Stimulated activated CD4-positive, alpha-beta T cell treated with anti-CD3 and anti-CD28 coated beads, Interleukin-2, amount 100 ng/mL, for 48 hours (primary cell): ENCODE data around the gene ELOVL6.
A peak's percentile ranks its signal among the peaks of the same experiment; 100 is the strongest.
"Not testable (repeated sequence)": the region's sequence is repeated elsewhere in the genome, so short reads cannot be mapped to it uniquely, and the experiment has no call there.

Experiments
- DNase-seq, 2 donors: peaks; one replicate each; pipeline ENCODE4 v3.0.0-alpha.2; 2020

ELOVL6 gene

GRCh38 chr4:110198435-110199416, at the start of gene ELOVL6:
Gene ELOVL6 (minus strand): TSS chr4:110198615. CDS start chr4:110198335, 280 bp downstream.
- peak; percentile 16 to 19 for DNase-seq

- DNase-seq, result no peak
Measured at GRCh38 chr4:110248100-110248499, 49.7 kb upstream of the ELOVL6 start.

GRCh38 chr4:110247591-110247990, 49.2 kb upstream of the ELOVL6 start:
- no peak for DNase-seq

- no peak for DNase-seq
Measured at GRCh38 chr4:110245577-110245976, 47.2 kb upstream of the ELOVL6 start.

GRCh38 chr4:110236324-110236723, 37.9 kb upstream of the ELOVL6 start:
- DNase-seq, result no peak

GRCh38 chr4:110233581-110233980, 35.2 kb upstream of the ELOVL6 start:
- DNase-seq, result not testable (repeated sequence)

GRCh38 chr4:110231869-110232268, 33.5 kb upstream of the ELOVL6 start:
- no peak for DNase-seq

- no peak for DNase-seq
Measured at GRCh38 chr4:110229266-110229665, 30.9 kb upstream of the ELOVL6 start.

- no peak for DNase-seq
Measured at GRCh38 chr4:110224812-110225211, 26.4 kb upstream of the ELOVL6 start.

GRCh38 chr4:110224142-110224541, 25.7 kb upstream of the ELOVL6 start:
- no peak for DNase-seq

- not testable (repeated sequence) for DNase-seq
Measured at GRCh38 chr4:110218935-110219334, 20.5 kb upstream of the ELOVL6 start.

GRCh38 chr4:110217181-110217580, 18.8 kb upstream of the ELOVL6 start:
- DNase-seq, result not testable (repeated sequence)

- no peak for DNase-seq
Measured at GRCh38 chr4:110216129-110216528, 17.7 kb upstream of the ELOVL6 start.

- DNase-seq, result no peak
Measured at GRCh38 chr4:110211770-110212061, 13.3 kb upstream of the ELOVL6 start.

- no peak for DNase-seq
Measured at GRCh38 chr4:110211007-110211769, 12.8 kb upstream of the ELOVL6 start.

GRCh38 chr4:110208419-110208818, 10.0 kb upstream of the ELOVL6 start:
- no peak for DNase-seq

- no peak for DNase-seq
Measured at GRCh38 chr4:110207233-110207632, 8.8 kb upstream of the ELOVL6 start.

GRCh38 chr4:110202024-110202423, 3.6 kb upstream of the ELOVL6 start:
- DNase-seq, result no peak

GRCh38 chr4:110201502-110201901, 3.1 kb upstream of the ELOVL6 start:
- no peak for DNase-seq

- DNase-seq, result no peak
Measured at GRCh38 chr4:110200689-110201088, 2.3 kb upstream of the ELOVL6 start.

GRCh38 chr4:110198049-110198434, 373 bp downstream of the ELOVL6 start:
- peak in 1 of 2 donors; percentile 1 for DNase-seq

GRCh38 chr4:110197529-110198042, 829 bp downstream of the ELOVL6 start:
- peak; percentile 36 to 41 for DNase-seq

GRCh38 chr4:110196871-110197528, 1.4 kb downstream of the ELOVL6 start:
- DNase-seq, result peak; percentile 40 to 54
